GM18951 (cell line): Measurements from ENCODE around the gene IQGAP1.
A peak's percentile ranks its signal among the peaks of the same experiment; 100 is the strongest.
"Not testable (repeated sequence)": the region's sequence is repeated elsewhere in the genome, so short reads cannot be mapped to it uniquely, and the experiment has no call there.

ENCODE experiments used
- POLR2A ChIP-seq: IDR thresholded peaks from 4 replicates; pipeline ENCODE4 v1.6.1; 2011; ENCODE audit warnings: mild to moderate bottlenecking; ENCODE audit not compliant: insufficient read length, insufficient read depth; ENCODE audit errors: extremely low read depth
- in situ Hi-C: fragments of 300-500 bp; cut with MboI; formaldehyde crosslinking; loops from one replicate; pipeline ENCODE4 v1.12.0; 2022; ENCODE audit warnings: low sequenced_read_pairs, mixed read lengths, inconsistent platforms; ENCODE audit not compliant: unreplicated experiment

Gene IQGAP1, protein sequence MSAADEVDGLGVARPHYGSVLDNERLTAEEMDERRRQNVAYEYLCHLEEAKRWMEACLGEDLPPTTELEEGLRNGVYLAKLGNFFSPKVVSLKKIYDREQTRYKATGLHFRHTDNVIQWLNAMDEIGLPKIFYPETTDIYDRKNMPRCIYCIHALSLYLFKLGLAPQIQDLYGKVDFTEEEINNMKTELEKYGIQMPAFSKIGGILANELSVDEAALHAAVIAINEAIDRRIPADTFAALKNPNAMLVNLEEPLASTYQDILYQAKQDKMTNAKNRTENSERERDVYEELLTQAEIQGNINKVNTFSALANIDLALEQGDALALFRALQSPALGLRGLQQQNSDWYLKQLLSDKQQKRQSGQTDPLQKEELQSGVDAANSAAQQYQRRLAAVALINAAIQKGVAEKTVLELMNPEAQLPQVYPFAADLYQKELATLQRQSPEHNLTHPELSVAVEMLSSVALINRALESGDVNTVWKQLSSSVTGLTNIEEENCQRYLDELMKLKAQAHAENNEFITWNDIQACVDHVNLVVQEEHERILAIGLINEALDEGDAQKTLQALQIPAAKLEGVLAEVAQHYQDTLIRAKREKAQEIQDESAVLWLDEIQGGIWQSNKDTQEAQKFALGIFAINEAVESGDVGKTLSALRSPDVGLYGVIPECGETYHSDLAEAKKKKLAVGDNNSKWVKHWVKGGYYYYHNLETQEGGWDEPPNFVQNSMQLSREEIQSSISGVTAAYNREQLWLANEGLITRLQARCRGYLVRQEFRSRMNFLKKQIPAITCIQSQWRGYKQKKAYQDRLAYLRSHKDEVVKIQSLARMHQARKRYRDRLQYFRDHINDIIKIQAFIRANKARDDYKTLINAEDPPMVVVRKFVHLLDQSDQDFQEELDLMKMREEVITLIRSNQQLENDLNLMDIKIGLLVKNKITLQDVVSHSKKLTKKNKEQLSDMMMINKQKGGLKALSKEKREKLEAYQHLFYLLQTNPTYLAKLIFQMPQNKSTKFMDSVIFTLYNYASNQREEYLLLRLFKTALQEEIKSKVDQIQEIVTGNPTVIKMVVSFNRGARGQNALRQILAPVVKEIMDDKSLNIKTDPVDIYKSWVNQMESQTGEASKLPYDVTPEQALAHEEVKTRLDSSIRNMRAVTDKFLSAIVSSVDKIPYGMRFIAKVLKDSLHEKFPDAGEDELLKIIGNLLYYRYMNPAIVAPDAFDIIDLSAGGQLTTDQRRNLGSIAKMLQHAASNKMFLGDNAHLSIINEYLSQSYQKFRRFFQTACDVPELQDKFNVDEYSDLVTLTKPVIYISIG (N-terminal part only)

DNA sequence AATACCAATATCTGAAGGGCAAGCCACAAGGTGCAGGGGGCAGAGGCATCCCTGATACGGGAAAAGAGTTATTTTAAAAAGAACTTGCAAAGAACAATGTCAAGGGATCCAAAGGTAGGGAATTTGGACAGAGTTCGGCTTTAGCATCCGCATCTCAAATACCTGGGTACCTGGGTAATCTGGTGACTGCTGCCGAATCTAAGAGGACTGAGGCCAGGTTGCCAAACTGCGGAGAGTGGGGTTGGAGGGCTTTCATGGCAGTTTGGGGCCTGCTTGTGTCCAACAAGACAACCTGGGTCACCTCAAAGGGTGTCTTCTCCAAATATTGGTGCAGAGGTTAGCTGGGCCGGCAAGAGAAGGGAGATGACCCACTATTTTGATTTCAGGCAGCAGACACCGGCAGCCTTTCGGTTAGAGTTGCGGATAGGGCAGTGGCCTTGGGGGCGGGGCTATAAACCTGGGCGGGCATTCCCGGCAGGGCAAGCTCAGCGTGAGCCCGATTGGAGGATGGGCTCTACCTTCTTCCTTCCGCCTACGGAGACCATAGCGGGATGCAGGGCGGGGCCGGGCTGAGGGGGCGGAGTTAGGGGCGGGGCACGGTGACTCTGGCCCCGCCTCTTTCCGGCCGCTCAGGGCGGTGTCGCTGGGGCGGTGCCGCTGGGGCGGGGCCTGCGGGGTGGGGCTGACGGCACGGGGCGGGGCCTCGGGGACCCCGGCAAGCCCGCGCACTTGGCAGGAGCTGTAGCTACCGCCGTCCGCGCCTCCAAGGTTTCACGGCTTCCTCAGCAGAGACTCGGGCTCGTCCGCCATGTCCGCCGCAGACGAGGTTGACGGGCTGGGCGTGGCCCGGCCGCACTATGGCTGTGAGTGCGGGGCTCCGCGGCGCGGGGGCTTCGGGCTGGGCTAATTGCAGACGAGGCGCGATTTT, at the start of gene IQGAP1:
Gene IQGAP1, plus strand, starts transcription at position 709 of the 928 bp plus-strand sequence. Its CDS starts 100 bp downstream, at position 809.
- peak; percentile 88 for TF ChIP-seq POLR2A
- in situ Hi-C loops: no loop called here

DNA sequence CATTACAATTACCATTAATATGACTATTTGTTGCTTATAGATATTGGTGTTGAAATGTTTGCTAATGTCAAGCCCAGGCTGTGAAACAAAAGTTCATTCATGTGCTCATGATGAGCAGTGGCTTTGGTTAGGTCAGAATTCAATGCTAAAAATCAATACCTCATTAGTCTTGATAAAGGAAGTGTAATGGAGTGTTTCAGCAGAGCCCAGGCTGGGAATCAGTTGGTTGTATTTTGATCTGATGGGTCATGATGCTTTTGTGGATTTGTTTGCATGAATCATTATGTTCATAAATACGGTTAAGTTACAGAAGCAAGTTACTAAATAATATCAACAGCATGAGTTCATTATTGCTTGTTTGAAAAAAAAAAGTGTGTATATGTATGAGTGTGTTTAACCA, 49.5 kb upstream of the IQGAP1 start:
- in situ Hi-C loops: loop anchor here (10.0 kb wide), 1 partner anchor 286 kb away; no protein-coding TSS in a partner anchor
- TF ChIP-seq POLR2A: no peak

DNA sequence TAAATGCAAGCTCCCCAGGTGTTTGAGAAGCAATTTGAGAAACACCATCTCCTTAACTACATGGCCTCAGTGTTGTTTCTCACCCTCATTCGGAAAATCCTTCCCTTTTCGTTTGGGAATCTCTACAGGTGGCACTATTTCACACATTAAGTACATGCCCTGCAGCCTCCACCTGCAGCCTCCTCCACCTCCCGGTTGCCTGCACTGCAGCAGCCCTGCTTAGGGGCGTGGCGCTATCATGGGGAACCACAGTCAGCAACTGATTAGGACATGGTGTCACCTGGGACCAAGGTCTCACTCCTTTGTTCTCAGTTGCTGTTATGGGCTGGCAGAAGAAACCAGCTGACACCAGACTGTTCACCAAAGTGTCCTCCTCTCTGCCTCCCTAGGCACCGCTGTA, 47.7 kb upstream of the IQGAP1 start:
- in situ Hi-C loops: no loop called here
- TF ChIP-seq POLR2A: no peak

DNA sequence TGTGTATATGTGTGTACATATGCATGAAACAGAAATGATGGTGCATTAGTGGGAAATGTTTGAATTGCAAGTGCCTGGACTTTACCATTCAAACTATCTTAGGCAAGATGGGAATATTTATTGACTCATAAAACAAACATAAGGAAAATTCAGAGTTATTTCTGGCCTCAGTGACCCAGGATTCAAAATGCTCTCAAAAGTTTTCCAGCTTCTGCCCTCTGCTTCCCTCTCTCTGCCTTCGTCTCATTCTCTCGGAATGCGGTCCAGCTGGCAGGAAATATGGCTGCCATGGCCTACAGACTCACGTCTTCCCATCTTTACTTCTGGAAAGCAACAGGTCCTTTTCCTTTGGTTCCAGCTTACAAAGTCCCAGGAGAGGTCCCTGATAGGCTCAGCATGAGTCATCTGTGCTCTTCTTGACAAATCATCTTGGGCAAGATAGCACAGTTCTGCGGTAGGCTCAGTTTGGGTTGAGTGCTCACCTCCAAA, 44.7 kb upstream of the IQGAP1 start:
- in situ Hi-C loops: no loop called here
- TF ChIP-seq POLR2A: no peak

DNA sequence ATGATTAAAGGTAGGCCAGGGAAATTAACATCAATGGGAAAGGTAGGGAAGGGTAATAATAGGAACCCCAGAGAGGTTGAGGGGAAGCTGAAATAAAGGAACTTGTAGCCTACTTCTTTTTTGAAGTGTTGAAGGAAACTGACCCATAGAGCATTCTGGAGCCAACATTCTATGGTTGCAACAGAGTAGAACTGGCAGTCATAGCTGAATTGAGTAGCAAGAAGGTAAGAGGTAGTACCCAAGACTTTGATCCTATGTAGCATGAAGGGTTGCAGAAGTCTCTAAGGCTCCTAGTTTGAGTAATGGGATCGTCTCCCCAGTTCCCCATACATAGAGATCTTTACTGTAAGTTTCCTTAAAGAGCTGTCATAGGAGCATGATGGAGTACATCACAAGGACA, 43.4 kb upstream of the IQGAP1 start:
- TF ChIP-seq POLR2A: no peak

DNA sequence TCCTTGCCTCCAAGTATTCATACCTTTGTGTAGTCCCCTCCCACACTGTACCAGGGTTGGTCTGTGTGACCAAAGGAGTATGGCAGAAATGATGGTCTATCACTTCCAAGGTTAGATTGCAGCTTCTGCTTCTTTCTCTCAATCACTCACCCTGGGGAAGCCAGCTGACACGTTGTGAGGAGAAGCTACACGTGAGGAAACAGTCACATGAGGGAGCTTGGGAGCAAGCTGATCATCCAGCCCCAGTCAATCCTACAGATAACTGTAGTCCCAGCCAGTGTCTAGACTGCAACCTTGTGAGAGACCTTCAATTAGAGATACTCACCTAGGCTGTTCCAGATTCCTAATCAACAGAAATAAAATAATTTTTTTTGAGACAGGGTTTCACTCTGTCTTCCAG, 42.2 kb upstream of the IQGAP1 start:
- no peak for TF ChIP-seq POLR2A
- in situ Hi-C loops: no loop called here

More for the DNA sequence above, 43.4 kb upstream of the IQGAP1 start:
- in situ Hi-C loops: no loop called here

DNA sequence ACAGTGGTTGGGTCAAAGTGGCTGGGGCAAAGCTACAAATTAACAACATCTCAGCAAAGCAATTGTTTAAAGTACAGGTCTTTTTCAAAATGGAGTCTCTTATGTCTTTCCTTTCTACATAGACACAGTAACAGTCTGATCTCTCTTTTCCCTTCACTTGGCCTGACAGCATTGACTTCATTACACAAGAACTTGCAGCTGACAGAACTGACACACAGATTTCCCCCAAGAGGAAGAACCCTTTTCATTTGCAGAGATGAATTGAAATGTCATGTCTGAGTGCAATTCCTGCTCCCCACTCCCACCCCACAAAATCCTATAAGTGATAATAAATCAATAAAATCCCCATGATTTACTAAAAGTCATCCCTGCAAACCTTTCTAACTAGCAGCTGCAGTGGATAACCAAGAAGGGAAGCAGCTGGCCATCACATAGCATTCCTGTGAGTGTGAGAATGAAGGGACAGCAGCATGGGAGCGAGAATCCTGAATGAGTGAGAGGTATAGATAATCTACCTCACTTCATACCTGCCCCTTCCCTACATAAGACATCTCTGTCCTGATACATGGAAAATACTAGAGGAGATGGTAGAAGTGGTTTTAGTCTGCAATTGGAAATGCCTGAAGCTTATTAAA, 40.5 kb upstream of the IQGAP1 start:
- in situ Hi-C loops: not testable (repeated sequence)

DNA sequence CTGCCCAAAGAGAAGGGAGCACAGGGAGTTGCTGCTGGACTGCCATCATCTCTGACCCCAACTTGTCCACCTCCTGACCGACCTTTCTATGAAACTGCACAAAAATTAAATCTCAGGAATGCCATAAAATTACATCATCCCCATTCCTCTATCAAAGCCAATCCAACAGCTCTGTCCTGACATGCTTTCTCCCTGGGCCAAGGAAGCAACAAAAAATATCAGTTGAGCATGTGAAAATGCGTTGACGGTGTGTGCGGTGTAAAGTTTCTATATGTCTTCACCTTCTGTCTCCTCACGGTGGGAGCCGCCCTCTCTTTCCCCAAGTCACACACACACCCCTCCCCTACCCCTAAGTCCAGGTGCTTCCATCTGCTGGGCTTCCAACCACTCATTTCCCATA, 39.6 kb upstream of the IQGAP1 start:
- in situ Hi-C loops: no loop called here
- no peak for TF ChIP-seq POLR2A

DNA sequence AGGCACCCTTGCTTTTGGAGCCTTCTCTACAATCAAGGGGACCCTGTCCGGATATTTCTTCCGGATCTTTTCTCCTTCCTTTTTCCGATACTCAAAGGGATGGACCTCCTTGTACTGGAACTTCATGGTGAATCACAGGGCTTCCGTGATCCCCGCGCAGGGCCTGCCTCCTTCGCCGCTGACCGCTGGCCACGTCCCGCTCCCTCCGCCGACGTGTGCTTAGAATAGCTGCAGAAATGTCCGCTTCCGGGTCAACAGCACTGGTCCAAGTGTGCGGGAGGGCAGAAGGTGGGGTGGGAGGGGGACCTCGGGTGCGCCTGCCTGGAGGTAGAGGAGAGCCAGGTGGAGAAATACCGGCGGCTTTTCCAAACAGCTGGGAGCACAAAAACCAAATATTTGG, 39.0 kb upstream of the IQGAP1 start:
- in situ Hi-C loops: no loop called here
- TF ChIP-seq POLR2A: no peak

DNA sequence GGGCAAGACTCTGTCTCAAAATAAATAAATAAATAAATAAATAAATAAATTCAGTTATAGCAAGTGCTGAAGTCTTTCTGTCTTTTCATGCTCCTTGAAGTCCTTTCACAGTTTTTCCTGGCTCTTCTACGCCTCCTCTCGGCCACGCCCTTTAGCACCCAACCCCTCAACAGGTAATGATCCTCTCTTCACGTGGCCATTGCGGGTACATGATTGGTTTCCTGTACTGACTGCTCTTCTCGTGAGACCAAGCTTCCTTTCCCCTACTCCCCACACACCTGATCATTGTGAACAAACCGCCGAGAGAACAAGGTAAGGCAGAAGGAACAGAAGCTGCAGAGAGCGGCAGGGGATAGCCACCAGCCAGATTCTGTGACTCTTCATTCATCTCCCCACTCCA, 38.2 kb upstream of the IQGAP1 start:
- TF ChIP-seq POLR2A: no peak
- in situ Hi-C loops: no loop called here

DNA sequence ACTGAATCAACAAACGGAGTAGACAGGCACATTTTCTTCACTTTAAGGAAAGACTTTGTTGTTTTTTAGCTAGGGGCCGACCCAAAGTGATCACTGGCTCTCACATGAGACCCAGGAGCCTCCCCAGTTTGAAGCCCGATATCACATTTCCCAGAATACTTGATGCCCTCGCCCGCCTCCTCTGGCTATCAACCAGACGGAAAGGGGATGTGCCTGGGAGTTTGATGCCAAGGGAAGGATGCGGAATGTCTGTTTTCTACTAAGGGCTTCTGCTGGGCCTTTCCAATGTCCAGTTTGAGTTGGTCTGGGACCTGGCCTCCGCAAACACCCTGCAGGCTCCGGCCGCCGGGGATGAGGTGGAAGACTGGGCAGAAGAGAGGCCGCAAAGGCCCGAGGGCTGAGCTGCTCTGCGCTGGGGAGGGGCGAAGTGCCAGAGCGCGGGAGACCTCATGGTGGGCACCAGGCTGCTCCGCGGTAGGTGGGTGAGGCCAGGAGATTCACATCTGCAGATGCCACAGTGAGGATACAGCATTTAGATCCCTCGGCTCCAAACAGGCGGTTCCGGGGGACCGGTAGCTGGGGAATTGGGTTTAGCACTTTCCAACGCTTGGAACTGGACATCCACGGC, 36.4 kb upstream of the IQGAP1 start:
- in situ Hi-C loops: no loop called here
- TF ChIP-seq POLR2A: no peak
